Neural progenitor cell (in vitro differentiated cells): ENCODE data around the gene EPS8L1. TPM values are rescaled to one million over a fixed set of nuclear protein-coding genes. Genes with fewer than 3 reads are reported as not detected.
"Not testable (repeated sequence)": the region's sequence is repeated elsewhere in the genome, so short reads cannot be mapped to it uniquely, and the experiment has no call there.

Experiments used
- DNase-seq: peaks from one replicate; pipeline ENCODE4 v3.0.0-alpha.2; 2016; ENCODE audit warnings: low spot score
- H2AFZ ChIP-seq: fragments of 200-600 bp; sonication (generic); replicated peaks from 2 replicates; pipeline ENCODE4 v1.6.1; 2016; ENCODE audit warnings: antibody characterized with exemption
- H3F3A ChIP-seq: fragments of 200-600 bp; sonication (generic); 2 replicates; pipeline ENCODE4 v1.6.1; 2016; ENCODE audit warnings: antibody characterized with exemption, low read depth
- H3K27ac ChIP-seq: fragments of 200-600 bp; sonication (generic); 2 replicates; pipeline ENCODE4 v1.5.1; 2016; ENCODE audit warnings: mild to moderate bottlenecking
- H3K27me3 ChIP-seq: fragments of 200-600 bp; sonication (generic); 2 replicates; pipeline ENCODE4 v1.6.1; 2016; ENCODE audit warnings: mild to moderate bottlenecking, moderate library complexity
- H3K36me3 ChIP-seq: fragments of 200-600 bp; sonication (generic); 2 replicates; pipeline ENCODE4 v1.5.1; 2016
- H3K4me1 ChIP-seq: fragments of 200-600 bp; sonication (generic); 2 replicates; pipeline ENCODE4 v1.6.1; 2016; ENCODE audit warnings: mixed run types
- H3K4me2 ChIP-seq: fragments of 200-600 bp; sonication (generic); 2 replicates; pipeline ENCODE4 v1.6.1; 2016
- H3K4me3 ChIP-seq: fragments of 200-600 bp; sonication (generic); 2 replicates; pipeline ENCODE4 v1.5.1; 2016
- H3K79me2 ChIP-seq: fragments of 200-600 bp; sonication (generic); 2 replicates; pipeline ENCODE4 v1.6.1; 2016; ENCODE audit warnings: low read depth
- H3K9ac ChIP-seq: fragments of 200-600 bp; sonication (generic); 2 replicates; pipeline ENCODE4 v1.6.1; 2016
- H3K9me3 ChIP-seq: fragments of 200-600 bp; sonication (generic); 2 replicates; pipeline ENCODE4 v1.5.1; 2016; ENCODE audit warnings: low read depth
- H4K20me1 ChIP-seq: fragments of 200-600 bp; sonication (generic); 2 replicates; pipeline ENCODE4 v1.6.1; 2016; ENCODE audit warnings: low read depth
- H3K27ac Mint-ChIP-seq: 3 replicates; pipeline ENCODE4 v1.8.0; 2021; ENCODE audit warnings: mixed read lengths
- H3K27me3 Mint-ChIP-seq: 2 replicates; pipeline ENCODE4 v1.8.0; 2022; ENCODE audit warnings: low read depth, mild to moderate bottlenecking, inconsistent platforms, moderate library complexity, mixed read lengths; ENCODE audit not compliant: insufficient read depth
- H3K36me3 Mint-ChIP-seq: 3 replicates; pipeline ENCODE4 v1.8.0; 2021; ENCODE audit warnings: mixed read lengths
- H3K4me1 Mint-ChIP-seq: 3 replicates; pipeline ENCODE4 v1.8.0; 2021; ENCODE audit warnings: mixed read lengths
- H3K4me3 Mint-ChIP-seq: 3 replicates; pipeline ENCODE4 v1.8.0; 2021; ENCODE audit warnings: mild to moderate bottlenecking, moderate library complexity, mixed read lengths
- H3K9me3 Mint-ChIP-seq: 3 replicates; pipeline ENCODE4 v1.8.0; 2020; ENCODE audit warnings: mixed read lengths
- CTCF ChIP-seq: fragments of 200-600 bp; sonication (generic); IDR thresholded peaks from 2 replicates; pipeline ENCODE4 v1.5.1; 2017; ENCODE audit warnings: antibody characterized with exemption, mild to moderate bottlenecking
- EZH2 ChIP-seq: fragments of 200-600 bp; sonication (generic); IDR thresholded peaks from 2 replicates; pipeline ENCODE4 v1.6.1; 2017; ENCODE audit warnings: antibody characterized with exemption, mild to moderate bottlenecking, moderate library complexity
- EZH2phosphoT487 ChIP-seq: fragments of 200-600 bp; sonication (generic); IDR thresholded peaks from 2 replicates; pipeline ENCODE4 v1.6.1; 2017; ENCODE audit warnings: antibody characterized with exemption
- total RNA-seq: library from RNA; depleted of rRNA; stranded (reverse); fragments of >200 nt; gene quantifications from 2 replicates; pipeline ENCODE4 v1.2.3, GENCODE V29; 2015; ENCODE audit warnings: low replicate concordance

The EPS8L1 gene
- total RNA-seq, 1 donor from 2014 or later, result 7.0 TPM

- no peak overlapping the region for H3K27ac ChIP-seq
- TF ChIP-seq CTCF, result no peak
- TF ChIP-seq EZH2phosphoT487, result no peak
- no peak for TF ChIP-seq EZH2
- H3K27me3 ChIP-seq, result no peaks in the 10 kb centered on the region
- peaks cover under 1% of the 10 kb centered on the region for H3K79me2 ChIP-seq
- Mint-ChIP-seq H3K27me3 (peaks cover 5% of the 10 kb centered on the region), H3K4me1 (no peaks in the 10 kb centered on the region), H3K4me3 (no peak overlapping the region), H3K36me3 (peaks cover 4% of the 10 kb centered on the region), H3K9me3 (peaks cover 2% of the 10 kb centered on the region), H3K27ac (no peak overlapping the region)
- no peaks in the 10 kb centered on the region for H3K36me3 ChIP-seq
- no peak overlapping the region for H2AFZ ChIP-seq
- H4K20me1 ChIP-seq, result no peaks in the 10 kb centered on the region
- H3K9me3 ChIP-seq, result no peaks in the 10 kb centered on the region
- H3K4me2 ChIP-seq, result no peak overlapping the region
- H3K9ac ChIP-seq, result no peak overlapping the region
- no peak overlapping the region for H3K4me3 ChIP-seq
- no peaks in the 10 kb centered on the region for H3F3A ChIP-seq
- no peak for DNase-seq
- no peaks in the 10 kb centered on the region for H3K4me1 ChIP-seq
These were observed 39.6 kb upstream of the EPS8L1 start for GRCh38 chr19:55036058-55036457.

GRCh38 chr19:55037603-55038002 lies 38.1 kb upstream of the EPS8L1 start:
- H3K4me1 Mint-ChIP-seq, H3K9ac ChIP-seq, H3K27ac ChIP-seq, H3K4me3 Mint-ChIP-seq, H3K79me2 ChIP-seq, H3F3A ChIP-seq, H2AFZ ChIP-seq, H3K9me3 Mint-ChIP-seq, H3K4me3 ChIP-seq, H3K4me2 ChIP-seq, H3K27me3 ChIP-seq, H3K36me3 ChIP-seq, H3K4me1 ChIP-seq, H3K27ac Mint-ChIP-seq, H3K9me3 ChIP-seq, H4K20me1 ChIP-seq, H3K36me3 Mint-ChIP-seq, DNase-seq, H3K27me3 Mint-ChIP-seq: not testable (repeated sequence)

- not testable (repeated sequence) for H3K27me3 Mint-ChIP-seq, H3K4me2 ChIP-seq, H3K27me3 ChIP-seq, H3K9me3 Mint-ChIP-seq, H3K79me2 ChIP-seq, H3F3A ChIP-seq, H3K9me3 ChIP-seq, H3K4me1 ChIP-seq, H3K36me3 ChIP-seq, H3K9ac ChIP-seq, H3K4me3 Mint-ChIP-seq, H3K4me3 ChIP-seq, H4K20me1 ChIP-seq, DNase-seq, H3K4me1 Mint-ChIP-seq, H3K27ac ChIP-seq, H3K27ac Mint-ChIP-seq, H3K36me3 Mint-ChIP-seq, H2AFZ ChIP-seq
These were observed 35.0 kb upstream of the EPS8L1 start for GRCh38 chr19:55040654-55041053.

- no peaks in the 10 kb centered on the region for H3K9me3 Mint-ChIP-seq
- H3K4me3 ChIP-seq, result no peak overlapping the region
These were observed 34.4 kb upstream of the EPS8L1 start for GRCh38 chr19:55041244-55041626.

More at GRCh38 chr19:55041244-55041626, 34.4 kb upstream of the EPS8L1 start:
- Mint-ChIP-seq H3K36me3 (peaks cover 6% of the 10 kb centered on the region), H3K4me3 (no peak overlapping the region), H3K27me3 (peaks cover 7% of the 10 kb centered on the region), H3K27ac (no peak overlapping the region), H3K4me1 (no peaks in the 10 kb centered on the region)
- Histone ChIP-seq H3K36me3 (no peaks in the 10 kb centered on the region), H3K79me2 (no peaks in the 10 kb centered on the region), H4K20me1 (no peaks in the 10 kb centered on the region), H2AFZ (no peak overlapping the region), H3K27ac (no peak overlapping the region), H3F3A (no peaks in the 10 kb centered on the region), H3K4me2 (no peak overlapping the region), H3K9ac (no peak overlapping the region), H3K9me3 (no peaks in the 10 kb centered on the region), H3K4me1 (no peaks in the 10 kb centered on the region), H3K27me3 (no peaks in the 10 kb centered on the region)
- DNase-seq, result no peak
- TF ChIP-seq EZH2 (no peak), EZH2phosphoT487 (no peak), CTCF (no peak)
